ENCODE data around the gene DIO2.

The DIO2 gene

DNA sequence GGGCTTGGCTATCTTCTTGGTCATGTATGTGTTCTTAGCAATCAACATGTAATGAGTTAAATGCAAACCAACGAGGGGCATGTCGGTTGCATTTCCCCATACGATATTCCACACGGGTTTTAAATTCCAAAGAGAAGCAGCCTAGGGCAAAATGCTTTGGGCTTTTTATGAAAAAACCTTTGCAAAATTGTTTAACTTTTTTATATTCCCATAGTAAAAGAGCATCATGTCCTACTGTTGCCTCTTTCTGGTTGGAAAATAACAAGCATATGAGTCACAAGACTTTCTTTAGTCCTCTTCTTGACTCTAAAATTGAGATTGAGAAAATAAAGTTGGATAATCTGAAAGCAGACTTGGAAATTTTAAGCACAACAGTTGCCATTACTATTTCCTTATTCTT, 3.8 kb upstream of the DIO2 start:
- TF ChIP-seq, protein P1, sequence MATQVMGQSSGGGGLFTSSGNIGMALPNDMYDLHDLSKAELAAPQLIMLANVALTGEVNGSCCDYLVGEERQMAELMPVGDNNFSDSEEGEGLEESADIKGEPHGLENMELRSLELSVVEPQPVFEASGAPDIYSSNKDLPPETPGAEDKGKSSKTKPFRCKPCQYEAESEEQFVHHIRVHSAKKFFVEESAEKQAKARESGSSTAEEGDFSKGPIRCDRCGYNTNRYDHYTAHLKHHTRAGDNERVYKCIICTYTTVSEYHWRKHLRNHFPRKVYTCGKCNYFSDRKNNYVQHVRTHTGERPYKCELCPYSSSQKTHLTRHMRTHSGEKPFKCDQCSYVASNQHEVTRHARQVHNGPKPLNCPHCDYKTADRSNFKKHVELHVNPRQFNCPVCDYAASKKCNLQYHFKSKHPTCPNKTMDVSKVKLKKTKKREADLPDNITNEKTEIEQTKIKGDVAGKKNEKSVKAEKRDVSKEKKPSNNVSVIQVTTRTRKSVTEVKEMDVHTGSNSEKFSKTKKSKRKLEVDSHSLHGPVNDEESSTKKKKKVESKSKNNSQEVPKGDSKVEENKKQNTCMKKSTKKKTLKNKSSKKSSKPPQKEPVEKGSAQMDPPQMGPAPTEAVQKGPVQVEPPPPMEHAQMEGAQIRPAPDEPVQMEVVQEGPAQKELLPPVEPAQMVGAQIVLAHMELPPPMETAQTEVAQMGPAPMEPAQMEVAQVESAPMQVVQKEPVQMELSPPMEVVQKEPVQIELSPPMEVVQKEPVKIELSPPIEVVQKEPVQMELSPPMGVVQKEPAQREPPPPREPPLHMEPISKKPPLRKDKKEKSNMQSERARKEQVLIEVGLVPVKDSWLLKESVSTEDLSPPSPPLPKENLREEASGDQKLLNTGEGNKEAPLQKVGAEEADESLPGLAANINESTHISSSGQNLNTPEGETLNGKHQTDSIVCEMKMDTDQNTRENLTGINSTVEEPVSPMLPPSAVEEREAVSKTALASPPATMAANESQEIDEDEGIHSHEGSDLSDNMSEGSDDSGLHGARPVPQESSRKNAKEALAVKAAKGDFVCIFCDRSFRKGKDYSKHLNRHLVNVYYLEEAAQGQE (IDR thresholded peaks at IDR 0.05; ENCODE audit: insufficient read depth in 1 of 2, low read depth in 2 of 2, low read length in 2 of 2): no peak
- no peak for TF ChIP-seq SIN3A (IDR thresholded peaks at IDR 0.05; ENCODE audit: borderline replicate concordance, insufficient read depth, low read length)

DNA sequence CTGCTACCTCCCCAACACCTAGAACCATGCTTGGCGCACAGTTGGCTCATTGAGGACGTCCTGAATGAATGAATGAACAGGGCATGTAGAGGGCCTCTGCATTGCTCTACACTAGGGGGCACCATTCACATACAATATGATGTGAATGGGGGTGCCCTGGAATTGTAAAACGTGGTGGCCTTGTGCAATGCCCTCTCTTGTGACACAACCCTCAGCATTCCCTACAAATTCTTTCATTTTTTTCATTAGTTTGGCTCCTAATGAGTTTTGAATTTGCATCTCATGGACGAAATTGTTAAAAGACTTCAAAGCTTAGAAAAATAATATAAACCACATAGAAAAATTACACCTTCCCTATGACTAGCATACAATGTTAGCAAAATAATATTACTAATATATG, 2.3 kb upstream of the DIO2 start:
- TF ChIP-seq FOXP2 (optimal IDR thresholded peaks at IDR 0.05; ENCODE audit: borderline replicate concordance, extremely low read depth, extremely low read length, insufficient read depth) (no peak), TAF1 (IDR thresholded peaks at IDR 0.05; ENCODE audit: borderline replicate concordance, insufficient read depth, low read length) (no peak), POLR2AphosphoS5 (IDR thresholded peaks at IDR 0.05; ENCODE audit: low read depth, low read length) (no peak), SIN3A (IDR thresholded peaks at IDR 0.05; ENCODE audit: borderline replicate concordance, insufficient read depth, low read length) (no peak)
- TF ChIP-seq, protein P1 (IDR thresholded peaks at IDR 0.05; ENCODE audit: insufficient read depth in 1 of 2, low read depth in 2 of 2, low read length in 2 of 2): no peak

DNA sequence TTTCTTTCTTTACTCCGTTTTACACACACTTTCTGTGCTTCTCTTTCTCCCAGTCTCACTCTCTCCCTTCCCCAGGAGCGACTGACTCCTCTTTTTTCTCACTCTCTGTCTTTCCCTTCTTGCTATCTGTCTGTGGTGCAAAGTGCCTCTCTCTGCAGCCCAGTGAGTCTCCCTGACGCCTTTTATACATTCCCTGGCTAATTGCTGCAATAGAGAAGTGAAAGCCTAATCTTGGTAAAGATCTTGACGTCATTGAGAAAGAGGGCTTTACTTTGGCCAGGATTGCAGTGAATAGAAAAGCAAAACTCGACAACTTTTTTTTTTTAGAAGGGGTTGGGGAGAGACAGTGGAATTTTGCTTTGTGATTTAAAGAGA, 706 bp upstream of the DIO2 start:
- TF ChIP-seq POLR2AphosphoS5 (IDR thresholded peaks at IDR 0.05; ENCODE audit: low read depth, low read length) (peak; percentile 96), TAF1 (IDR thresholded peaks at IDR 0.05; ENCODE audit: borderline replicate concordance, insufficient read depth, low read length) (peak; percentile 82; the same call in 1 of the 2 replicates), FOXP2 (optimal IDR thresholded peaks at IDR 0.05; ENCODE audit: borderline replicate concordance, extremely low read depth, extremely low read length, insufficient read depth) (no peak), SIN3A (IDR thresholded peaks at IDR 0.05; ENCODE audit: borderline replicate concordance, insufficient read depth, low read length) (peak; percentile 78; the same call in 1 of the 2 replicates)
- TF ChIP-seq, protein P1 (IDR thresholded peaks at IDR 0.05; ENCODE audit: insufficient read depth in 1 of 2, low read depth in 2 of 2, low read length in 2 of 2): no peak

DNA sequence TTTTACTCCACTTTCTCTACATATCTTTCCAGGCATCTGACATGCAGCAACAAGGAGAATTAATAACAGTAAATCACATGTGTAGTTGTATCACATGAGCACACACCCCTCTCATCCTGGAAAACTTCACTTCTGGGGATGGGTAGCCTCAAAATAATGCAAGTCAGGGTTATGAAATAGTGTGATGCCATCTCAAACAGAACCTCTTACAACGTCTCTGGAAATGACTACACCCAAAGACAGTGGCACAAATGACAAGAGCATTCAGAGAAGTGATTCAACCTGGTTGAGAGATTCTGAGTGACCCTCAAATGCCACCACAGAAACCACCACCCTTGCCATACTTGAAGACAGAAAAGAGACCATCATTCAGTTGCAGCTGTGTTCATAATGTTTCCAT, 2.8 kb downstream of the DIO2 start:
- TF ChIP-seq SIN3A (IDR thresholded peaks at IDR 0.05; ENCODE audit: borderline replicate concordance, insufficient read depth, low read length) (no peak), POLR2AphosphoS5 (IDR thresholded peaks at IDR 0.05; ENCODE audit: low read depth, low read length) (no peak), FOXP2 (optimal IDR thresholded peaks at IDR 0.05; ENCODE audit: borderline replicate concordance, extremely low read depth, extremely low read length, insufficient read depth) (no peak), TAF1 (IDR thresholded peaks at IDR 0.05; ENCODE audit: borderline replicate concordance, insufficient read depth, low read length) (no peak)
- TF ChIP-seq, protein P1 (IDR thresholded peaks at IDR 0.05; ENCODE audit: insufficient read depth in 1 of 2, low read depth in 2 of 2, low read length in 2 of 2): no peak

DNA sequence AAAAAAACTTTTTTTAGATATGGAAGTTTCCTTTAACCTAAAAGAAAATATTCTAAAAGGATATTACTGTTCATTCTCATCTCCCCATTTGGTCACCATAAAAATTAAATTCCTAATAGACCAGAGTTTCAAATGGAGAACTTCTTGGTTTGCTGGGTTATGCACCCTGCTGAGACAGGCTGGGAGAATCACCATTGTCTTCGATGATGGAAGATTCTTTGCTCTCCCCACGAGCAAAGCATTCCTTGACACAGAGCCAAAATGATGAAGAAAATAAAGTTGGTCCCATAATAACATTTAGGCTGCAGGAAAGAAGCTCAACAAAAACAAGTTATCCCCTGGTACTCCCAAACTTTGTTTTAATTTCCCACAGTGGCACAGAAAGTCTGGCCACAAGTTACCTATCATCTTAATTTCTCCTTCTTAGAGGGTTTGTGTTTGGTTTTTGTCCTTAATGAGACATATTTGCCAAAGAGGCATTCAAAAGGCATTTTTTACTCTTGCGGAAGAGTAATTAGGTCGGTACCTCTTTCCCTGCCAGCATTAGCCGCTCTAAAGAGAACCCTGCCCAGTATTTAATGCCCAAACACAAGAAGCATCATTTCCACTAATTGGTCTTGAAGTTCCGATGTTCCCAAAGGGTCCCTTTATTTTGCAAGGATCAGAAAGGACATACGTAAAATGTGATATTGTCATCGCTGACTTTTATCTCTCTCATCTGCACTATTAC, 4.8 kb downstream of the DIO2 start:
- TF ChIP-seq, protein P1 (IDR thresholded peaks at IDR 0.05; ENCODE audit: insufficient read depth in 1 of 2, low read depth in 2 of 2, low read length in 2 of 2): no peak
- TF ChIP-seq FOXP2 (optimal IDR thresholded peaks at IDR 0.05; ENCODE audit: borderline replicate concordance, extremely low read depth, extremely low read length, insufficient read depth) (no peak), TAF1 (IDR thresholded peaks at IDR 0.05; ENCODE audit: borderline replicate concordance, insufficient read depth, low read length) (no peak), SIN3A (IDR thresholded peaks at IDR 0.05; ENCODE audit: borderline replicate concordance, insufficient read depth, low read length) (no peak), POLR2AphosphoS5 (IDR thresholded peaks at IDR 0.05; ENCODE audit: low read depth, low read length) (no peak)

Measured in PFSK-1 (cell line).